ENCODE results near the gene DTYMK. TPM values are rescaled to one million over a fixed set of nuclear protein-coding genes. Genes with fewer than 3 reads are reported as not detected.

DTYMK gene
- total RNA-seq, 1 experiment from 2014 or later, result 87.7 TPM

Other genes starting within 250 kb of the DTYMK start
- gene STK25, start 178.2 kb downstream of the DTYMK start, total RNA-seq (2014; rRNA removed; shearing (Covaris generic); ENCODE audit: low replicate concordance), result 176 and 432 TPM in 2 replicates
- gene BOK, start 128.1 kb downstream of the DTYMK start, total RNA-seq (2014; rRNA removed; shearing (Covaris generic); ENCODE audit: low replicate concordance), result 1.6 and 6.8 TPM in 2 replicates
- 72.2 and 110 TPM in 2 replicates for gene THAP4, start 49.7 kb downstream of the DTYMK start, total RNA-seq (2014; rRNA removed; shearing (Covaris generic); ENCODE audit: low replicate concordance)
- 47.9 and 83.9 TPM in 2 replicates for gene ATG4B, start 49.1 kb downstream of the DTYMK start, total RNA-seq (2014; rRNA removed; shearing (Covaris generic); ENCODE audit: low replicate concordance)
- gene ING5, start 15.2 kb upstream of the DTYMK start, total RNA-seq (2014; rRNA removed; shearing (Covaris generic); ENCODE audit: low replicate concordance), result 10.3 and 45.2 TPM in 2 replicates
- gene D2HGDH, start 47.8 kb upstream of the DTYMK start, total RNA-seq (2014; rRNA removed; shearing (Covaris generic); ENCODE audit: low replicate concordance), result 18.7 and 28.1 TPM in 2 replicates
- 1.7 TPM in 1 of 2 replicates, not detected in the other for gene GAL3ST2, start 90.0 kb upstream of the DTYMK start, total RNA-seq (2014; rRNA removed; shearing (Covaris generic); ENCODE audit: low replicate concordance)
- not detected in 2 replicates for gene NEU4, start 122.4 kb upstream of the DTYMK start, total RNA-seq (2014; rRNA removed; shearing (Covaris generic); ENCODE audit: low replicate concordance)
- not detected in 2 replicates for gene PDCD1, start 172.1 kb upstream of the DTYMK start, total RNA-seq (2014; rRNA removed; shearing (Covaris generic); ENCODE audit: low replicate concordance)
- gene RTP5, start 182.9 kb upstream of the DTYMK start, total RNA-seq (2014; rRNA removed; shearing (Covaris generic); ENCODE audit: low replicate concordance), result not detected in 2 replicates